HCT116 (cell line): ENCODE data around the gene MAP1LC3B. TPM values are rescaled to one million over a fixed set of nuclear protein-coding genes. Genes with fewer than 3 reads are reported as not detected.

Experiments
- ATAC-seq: fragments of 200-7000 bp; cut with Tn5 transposase; 2 replicates; pipeline ENCODE4 v1.9.1; 2020; ENCODE audit warnings: mild to moderate bottlenecking, moderate library complexity
- BruUV-seq: library from RNA; stranded (reverse); fragments of 400-500 nt; replicated peaks from 2 replicates; lab custom pipeline; 2021; lab: Mats Ljungman, UMichigan
- CTCF ChIA-PET: fragments of 300-600 bp; sonication (Branson Sonifier 250); formaldehyde crosslinking; loops from one replicate; lab custom pipeline; 2021; ENCODE audit warnings: antibody characterized with exemption; lab: Charles Lee
- POLR2A ChIA-PET: fragments of 300-600, 350-600 bp; sonication (Branson Sonifier 250); formaldehyde crosslinking; loops from one replicate; lab custom pipeline; 2021; ENCODE audit warnings: antibody characterized with exemption; lab: Charles Lee
- RAD21 ChIA-PET, 2 experiments: fragments of 300-600 bp; sonication (Branson Sonifier 250); formaldehyde crosslinking; loops; one replicate each; lab custom pipeline; 2023; ENCODE audit warnings: low total read pairs in 2 of 2; ENCODE audit not compliant: uncharacterized antibody in 2 of 2, unreplicated experiment in 2 of 2, low non-redundant PET in 1 of 2; lab: Charles Lee
- DNase-seq: peaks from one replicate; pipeline ENCODE4 v3.0.0-alpha.2; 2010; ENCODE audit warnings: low read depth, low spot score
- H2AFZ ChIP-seq: fragments of 200-600 bp; shearing (Covaris generic), sonication (generic); 2 replicates; pipeline ENCODE4 v1.6.1; 2017; ENCODE audit warnings: low read depth, mixed run types, mixed read lengths, antibody characterized with exemption, low read length; ENCODE audit not compliant: poor library complexity, severe bottlenecking
- H3K27ac ChIP-seq: 2 replicates; pipeline ENCODE4 v1.5.1; 2012; ENCODE audit warnings: low read depth, low read length
- H3K27me3 ChIP-seq: fragments of 200-600 bp; sonication (generic); 2 replicates; pipeline ENCODE4 v1.6.1; 2016; ENCODE audit warnings: mixed run types, low read length, mixed read lengths; ENCODE audit not compliant: insufficient read depth
- H3K36me3 ChIP-seq, 2 experiments: fragments of 200-500 bp in 1 of 2; fragments of 200-600 bp in 1 of 2; sonication (Bioruptor generic) in 1 of 2; sonication (generic) in 1 of 2; 2 replicates each; pipeline versions ENCODE4 v1.5.1 to v1.6.1; 2014 to 2016; ENCODE audit warnings: low read length in 2 of 2, inconsistent platforms in 1 of 2, mixed read lengths in 1 of 2, mixed run types in 1 of 2; ENCODE audit not compliant: insufficient read depth in 2 of 2, control insufficient read depth in 1 of 2
- H3K4me1 ChIP-seq, 2 experiments: fragments of 200-600 bp in 1 of 2; sonication (generic) in 1 of 2; 2 replicates each; pipeline versions ENCODE4 v1.5.1 to v1.6.1; 2012 to 2017; ENCODE audit warnings: low read length in 2 of 2, inconsistent platforms in 1 of 2, mild to moderate bottlenecking in 1 of 2, mixed read lengths in 1 of 2, mixed run types in 1 of 2, moderate library complexity in 1 of 2; ENCODE audit not compliant: insufficient read depth in 2 of 2, control insufficient read depth in 1 of 2
- H3K4me2 ChIP-seq: fragments of 200-600 bp; sonication (generic); 2 replicates; pipeline ENCODE4 v1.6.1; 2017; ENCODE audit warnings: mixed run types, low read length, mixed read lengths
- H3K4me3 ChIP-seq, 2 experiments: fragments of 200-600 bp in 1 of 2; sonication (generic) in 1 of 2; replicated peaks in 1 of 2; 2 replicates each; pipeline ENCODE4 v1.5.1; 2011 to 2016; ENCODE audit warnings: low read length in 2 of 2, control low read depth in 1 of 2, low read depth in 1 of 2, mild to moderate bottlenecking in 1 of 2, mixed read lengths in 1 of 2, mixed run types in 1 of 2
- H3K79me2 ChIP-seq: fragments of 200-600 bp; sonication (generic); 2 replicates; pipeline ENCODE4 v1.6.1; 2017; ENCODE audit warnings: mild to moderate bottlenecking, mixed run types, low read length, moderate library complexity, mixed read lengths; ENCODE audit not compliant: insufficient read depth
- H3K9ac ChIP-seq: fragments of 200-600 bp; sonication (generic); 2 replicates; pipeline ENCODE4 v1.6.1; 2016; ENCODE audit warnings: low read length, mixed read lengths
- H3K9me2 ChIP-seq: fragments of 200-600 bp; sonication (generic), shearing (Covaris generic); 2 replicates; pipeline ENCODE4 v1.6.1; 2017; ENCODE audit warnings: mixed run types, mild to moderate bottlenecking, moderate library complexity; ENCODE audit not compliant: insufficient read depth
- H3K9me3 ChIP-seq, 2 experiments: fragments of 200-500 bp in 1 of 2; fragments of 200-600 bp in 1 of 2; sonication (Bioruptor generic) in 1 of 2; sonication (generic) in 1 of 2; 2 replicates each; pipeline ENCODE4 v1.6.1; 2014 to 2017; ENCODE audit warnings: low read length in 2 of 2, mixed read lengths in 2 of 2, inconsistent platforms in 1 of 2, low read depth in 1 of 2, mild to moderate bottlenecking in 1 of 2, mixed run types in 1 of 2, moderate library complexity in 1 of 2; ENCODE audit not compliant: control insufficient read depth in 1 of 2, insufficient read depth in 1 of 2
- H4K20me1 ChIP-seq: fragments of 200-600 bp; sonication (generic), shearing (Covaris generic); 2 replicates; pipeline ENCODE4 v1.6.1; 2017; ENCODE audit warnings: mixed run types, mild to moderate bottlenecking, moderate library complexity; ENCODE audit not compliant: insufficient read depth
- CBX3 ChIP-seq: IDR thresholded peaks from 2 replicates; pipeline ENCODE4 v1.6.1; 2012; ENCODE audit warnings: low read depth
- JUND ChIP-seq: IDR thresholded peaks from 2 replicates; pipeline ENCODE4 v1.6.1; 2012
- POLR2AphosphoS5 ChIP-seq: IDR thresholded peaks from 2 replicates; pipeline ENCODE4 v1.6.1; 2011; ENCODE audit warnings: mild to moderate bottlenecking, low read depth, low read length, moderate library complexity
- RAD21 ChIP-seq: IDR thresholded peaks from 2 replicates; pipeline ENCODE4 v1.6.1; 2012; ENCODE audit warnings: low read depth, mild to moderate bottlenecking
- SIN3A ChIP-seq: IDR thresholded peaks from 2 replicates; pipeline ENCODE4 v1.6.1; 2012; ENCODE audit warnings: low read depth
- intact Hi-C: fragments of 100-400 bp; cut with micrococcal nuclease; formaldehyde crosslinking; loops from 2 replicates; pipeline ENCODE4 v1.10.0; 2022
- total RNA-seq: library from RNA; stranded (reverse); gene quantifications from one replicate; pipeline ENCODE4 v1.2.1, GENCODE V29; 2021; ENCODE audit not compliant: unreplicated experiment
- TF ChIP-seq, protein P1 (sequence below): IDR thresholded peaks from 2 replicates; pipeline ENCODE4 v1.6.1; 2012; ENCODE audit warnings: low read depth

The MAP1LC3B gene
- total RNA-seq, 1 experiment from 2014 or later, result 93.8 TPM

- Histone ChIP-seq H3K4me2 (no peak overlapping the region), H4K20me1 (peaks cover 16% of the 10 kb centered on the region; the same call in 1 of the 2 replicates), H3K36me3 (peaks cover 3 to 6% of the 10 kb centered on the region in 2 experiments; a peak in 1 of 4 replicates), H3K27ac (no peak overlapping the region), H3K9me3 (no peaks in the 10 kb centered on the region), H3K79me2 (peaks cover 97% of the 10 kb centered on the region), H3K9ac (no peak overlapping the region), H3K9me2 (no peaks in the 10 kb centered on the region), H3K27me3 (no peaks in the 10 kb centered on the region), H2AFZ (no peak overlapping the region), H3K4me1 (peaks cover 0 to 7% of the 10 kb centered on the region in 2 experiments; a peak in 2 of 4 replicates), H3K4me3 (no peak overlapping the region)
- TF ChIP-seq CBX3 (no peak), SIN3A (no peak), JUND (no peak), RAD21 (no peak), POLR2AphosphoS5 (no peak)
- TF ChIP-seq, protein P1, sequence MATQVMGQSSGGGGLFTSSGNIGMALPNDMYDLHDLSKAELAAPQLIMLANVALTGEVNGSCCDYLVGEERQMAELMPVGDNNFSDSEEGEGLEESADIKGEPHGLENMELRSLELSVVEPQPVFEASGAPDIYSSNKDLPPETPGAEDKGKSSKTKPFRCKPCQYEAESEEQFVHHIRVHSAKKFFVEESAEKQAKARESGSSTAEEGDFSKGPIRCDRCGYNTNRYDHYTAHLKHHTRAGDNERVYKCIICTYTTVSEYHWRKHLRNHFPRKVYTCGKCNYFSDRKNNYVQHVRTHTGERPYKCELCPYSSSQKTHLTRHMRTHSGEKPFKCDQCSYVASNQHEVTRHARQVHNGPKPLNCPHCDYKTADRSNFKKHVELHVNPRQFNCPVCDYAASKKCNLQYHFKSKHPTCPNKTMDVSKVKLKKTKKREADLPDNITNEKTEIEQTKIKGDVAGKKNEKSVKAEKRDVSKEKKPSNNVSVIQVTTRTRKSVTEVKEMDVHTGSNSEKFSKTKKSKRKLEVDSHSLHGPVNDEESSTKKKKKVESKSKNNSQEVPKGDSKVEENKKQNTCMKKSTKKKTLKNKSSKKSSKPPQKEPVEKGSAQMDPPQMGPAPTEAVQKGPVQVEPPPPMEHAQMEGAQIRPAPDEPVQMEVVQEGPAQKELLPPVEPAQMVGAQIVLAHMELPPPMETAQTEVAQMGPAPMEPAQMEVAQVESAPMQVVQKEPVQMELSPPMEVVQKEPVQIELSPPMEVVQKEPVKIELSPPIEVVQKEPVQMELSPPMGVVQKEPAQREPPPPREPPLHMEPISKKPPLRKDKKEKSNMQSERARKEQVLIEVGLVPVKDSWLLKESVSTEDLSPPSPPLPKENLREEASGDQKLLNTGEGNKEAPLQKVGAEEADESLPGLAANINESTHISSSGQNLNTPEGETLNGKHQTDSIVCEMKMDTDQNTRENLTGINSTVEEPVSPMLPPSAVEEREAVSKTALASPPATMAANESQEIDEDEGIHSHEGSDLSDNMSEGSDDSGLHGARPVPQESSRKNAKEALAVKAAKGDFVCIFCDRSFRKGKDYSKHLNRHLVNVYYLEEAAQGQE, result no peak
- POLR2A ChIA-PET, result no interaction called here
- RAD21 ChIA-PET, result no interaction called here
- intact Hi-C loops, result no loop called here
- DNase-seq (no peak), ATAC-seq (no peak)
- BruUV-seq, result no TSS peak
- CTCF ChIA-PET, result no interaction called here
Observed at GRCh38 chr16:87368029-87368770, 23.9 kb upstream of the MAP1LC3B start.
